GM19238 (cell line): ENCODE results near the gene SLC25A13.
"Not testable (repeated sequence)": the region's sequence is repeated elsewhere in the genome, so short reads cannot be mapped to it uniquely, and the experiment has no call there.

Experiments used
- DNase-seq: peaks from one replicate; pipeline ENCODE4 v3.0.0; 2011; ENCODE audit warnings: low spot score; ENCODE audit not compliant: insufficient read length

SLC25A13 gene

GRCh38 chr7:96300502-96300901 is 21.4 kb downstream of the SLC25A13 start:
- DNase-seq, result no peak

GRCh38 chr7:96299496-96299895 is 22.4 kb downstream of the SLC25A13 start:
- no peak for DNase-seq

GRCh38 chr7:96297876-96298275 is 24.0 kb downstream of the SLC25A13 start:
- no peak for DNase-seq

- not testable (repeated sequence) for DNase-seq
Measured at GRCh38 chr7:96297446-96297845, 24.5 kb downstream of the SLC25A13 start.

- DNase-seq, result not testable (repeated sequence)
Measured at GRCh38 chr7:96293911-96294310, 28.0 kb downstream of the SLC25A13 start.

GRCh38 chr7:96287559-96287958 is 34.3 kb downstream of the SLC25A13 start:
- no peak for DNase-seq

- DNase-seq, result no peak
Measured at GRCh38 chr7:96287132-96287531, 34.8 kb downstream of the SLC25A13 start.

GRCh38 chr7:96285579-96285978 is 36.3 kb downstream of the SLC25A13 start:
- no peak for DNase-seq

GRCh38 chr7:96284835-96285234 is 37.1 kb downstream of the SLC25A13 start:
- no peak for DNase-seq

- DNase-seq, result no peak
Measured at GRCh38 chr7:96284240-96284639, 37.7 kb downstream of the SLC25A13 start.

GRCh38 chr7:96282835-96283234 is 39.1 kb downstream of the SLC25A13 start:
- no peak for DNase-seq

GRCh38 chr7:96277921-96278320 is 44.0 kb downstream of the SLC25A13 start:
- DNase-seq, result no peak

GRCh38 chr7:96276019-96276418 is 45.9 kb downstream of the SLC25A13 start:
- no peak for DNase-seq

- no peak for DNase-seq
Measured at GRCh38 chr7:96273716-96274115, 48.2 kb downstream of the SLC25A13 start.

GRCh38 chr7:96269246-96269994 is 52.5 kb downstream of the SLC25A13 start:
- no peak for DNase-seq

GRCh38 chr7:96266580-96266979 is 55.3 kb downstream of the SLC25A13 start:
- no peak for DNase-seq

- no peak for DNase-seq
Measured at GRCh38 chr7:96266015-96266414, 55.9 kb downstream of the SLC25A13 start.

GRCh38 chr7:96253964-96254363 is 67.9 kb downstream of the SLC25A13 start:
- DNase-seq, result no peak

- DNase-seq, result no peak
Measured at GRCh38 chr7:96253441-96253840, 68.5 kb downstream of the SLC25A13 start.

- no peak for DNase-seq
Measured at GRCh38 chr7:96250776-96251361, 71.0 kb downstream of the SLC25A13 start.

GRCh38 chr7:96248405-96248804 is 73.5 kb downstream of the SLC25A13 start:
- DNase-seq, result no peak

- no peak for DNase-seq
Measured at GRCh38 chr7:96246919-96247318, 75.0 kb downstream of the SLC25A13 start.

GRCh38 chr7:96244992-96245292 is 77.0 kb downstream of the SLC25A13 start:
- DNase-seq, result no peak
